ENCODE data around the gene CLNK.
A peak's percentile ranks its signal among the peaks of the same experiment; 100 is the strongest.

The CLNK gene

GRCh38 chr4:10611673-10612072, 72.9 kb downstream of the CLNK start:
- Mint-ChIP-seq H3K4me1 (ENCODE audit: low read depth in 2 of 2) (no peaks in the 10 kb centered on the region), H3K27me3 (peaks cover 0 to 9% of the 10 kb centered on the region in 2 donors), H3K36me3 (ENCODE audit: insufficient read depth) (no peaks in the 10 kb centered on the region), H3K9me3 (no peaks in the 10 kb centered on the region), H3K27ac (no peak overlapping the region), H3K4me3 (no peak overlapping the region)
- ATAC-seq (replicated peaks): no peak
- no peak for DNase-seq

- no peaks in the 10 kb centered on the region for H3K9me3 Mint-ChIP-seq
- no peaks in the 10 kb centered on the region for H3K27me3 Mint-ChIP-seq
- H3K4me1 Mint-ChIP-seq (ENCODE audit: low read depth in 2 of 2): no peaks in the 10 kb centered on the region
- DNase-seq: no peak
- no peak overlapping the region for H3K27ac Mint-ChIP-seq
- no peak overlapping the region for H3K4me3 Mint-ChIP-seq
- H3K36me3 Mint-ChIP-seq (ENCODE audit: insufficient read depth): no peaks in the 10 kb centered on the region
- no peak for ATAC-seq (replicated peaks)
Measured at GRCh38 chr4:10608501-10609219, 75.9 kb downstream of the CLNK start.

DNA sequence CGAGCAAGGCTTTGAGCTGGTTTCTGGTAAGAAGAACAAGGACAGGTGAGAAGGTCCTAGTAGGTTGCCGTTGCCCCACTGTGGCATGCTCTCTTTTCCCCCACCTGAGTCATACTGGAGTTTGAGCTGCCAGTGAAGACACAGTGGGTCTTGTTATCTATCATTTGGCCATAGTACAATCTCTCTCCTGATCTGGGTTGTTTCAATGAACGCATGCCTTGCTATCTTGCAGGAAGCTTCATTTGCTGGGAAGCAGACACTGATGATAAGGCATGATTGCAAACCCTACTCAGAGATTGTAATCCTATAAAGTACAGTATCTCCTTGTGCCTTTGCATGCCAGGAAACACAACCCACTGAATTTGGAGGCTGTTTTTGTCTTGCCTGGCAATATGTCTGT, 77.4 kb downstream of the CLNK start:
- Mint-ChIP-seq H3K9me3 (no peaks in the 10 kb centered on the region), H3K4me1 (ENCODE audit: low read depth in 2 of 2) (no peaks in the 10 kb centered on the region), H3K4me3 (no peak overlapping the region), H3K27ac (no peak overlapping the region), H3K36me3 (ENCODE audit: insufficient read depth) (no peaks in the 10 kb centered on the region), H3K27me3 (peaks cover 0 to 4% of the 10 kb centered on the region in 2 donors)
- ATAC-seq (replicated peaks) (no peak), DNase-seq (no peak)

- ATAC-seq (replicated peaks) (no peak), DNase-seq (no peak)
- Mint-ChIP-seq H3K4me1 (ENCODE audit: low read depth in 2 of 2) (no peaks in the 10 kb centered on the region), H3K27me3 (peaks cover 0 to 10% of the 10 kb centered on the region in 2 donors), H3K27ac (no peak overlapping the region), H3K9me3 (no peaks in the 10 kb centered on the region), H3K36me3 (ENCODE audit: insufficient read depth) (no peaks in the 10 kb centered on the region), H3K4me3 (no peak overlapping the region)
Measured at GRCh38 chr4:10606483-10607155, 77.9 kb downstream of the CLNK start.

DNA sequence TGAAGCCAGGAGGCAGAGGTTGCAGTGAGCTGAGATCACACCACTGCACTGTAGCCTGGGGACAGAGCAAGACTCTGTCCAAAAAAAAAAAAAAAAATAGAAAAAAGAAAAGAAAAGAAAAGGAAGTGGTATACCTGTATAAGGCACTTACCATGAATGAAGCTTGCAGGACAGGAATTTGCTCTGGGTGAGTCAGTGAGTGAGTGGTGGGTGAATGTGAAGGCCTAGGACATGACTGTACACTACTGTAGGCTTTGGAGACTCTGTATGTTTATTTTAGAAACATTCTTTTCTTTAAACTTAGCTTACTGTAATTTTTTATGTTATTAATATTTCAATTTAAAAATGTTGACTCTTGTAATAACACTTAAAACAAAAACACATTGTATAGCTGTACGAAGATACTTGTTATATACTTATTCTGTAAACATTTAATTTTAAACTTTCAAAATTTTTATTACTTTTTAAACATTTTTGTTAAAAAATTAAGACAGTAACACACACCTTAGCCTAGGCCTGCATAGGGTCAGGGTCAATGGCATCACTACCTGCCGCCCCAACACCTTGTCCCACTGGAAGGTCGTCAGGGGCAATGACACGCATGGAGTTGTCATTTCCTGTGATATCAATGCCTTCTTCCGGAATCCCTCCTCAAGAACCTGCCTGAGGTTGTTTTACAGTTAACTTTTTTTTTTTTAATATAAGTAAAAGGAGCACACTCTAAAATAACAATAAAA, 78.7 kb downstream of the CLNK start:
- Mint-ChIP-seq H3K4me1 (ENCODE audit: low read depth in 2 of 2) (no peaks in the 10 kb centered on the region), H3K36me3 (ENCODE audit: insufficient read depth) (no peaks in the 10 kb centered on the region), H3K9me3 (no peaks in the 10 kb centered on the region), H3K4me3 (no peak overlapping the region), H3K27me3 (peaks cover 0 to 10% of the 10 kb centered on the region in 2 donors), H3K27ac (no peak overlapping the region)
- DNase-seq (no peak), ATAC-seq (replicated peaks) (no peak)

- peaks cover 0 to 10% of the 10 kb centered on the region in 2 donors for H3K27me3 Mint-ChIP-seq
- H3K36me3 Mint-ChIP-seq (ENCODE audit: insufficient read depth): no peaks in the 10 kb centered on the region
- H3K27ac Mint-ChIP-seq: no peak overlapping the region
- no peak overlapping the region for H3K4me3 Mint-ChIP-seq
- H3K9me3 Mint-ChIP-seq: no peaks in the 10 kb centered on the region
- DNase-seq: no peak
- ATAC-seq (replicated peaks): no peak
- H3K4me1 Mint-ChIP-seq (ENCODE audit: low read depth in 2 of 2): no peaks in the 10 kb centered on the region
Measured at GRCh38 chr4:10605031-10605430, 79.5 kb downstream of the CLNK start.

DNA sequence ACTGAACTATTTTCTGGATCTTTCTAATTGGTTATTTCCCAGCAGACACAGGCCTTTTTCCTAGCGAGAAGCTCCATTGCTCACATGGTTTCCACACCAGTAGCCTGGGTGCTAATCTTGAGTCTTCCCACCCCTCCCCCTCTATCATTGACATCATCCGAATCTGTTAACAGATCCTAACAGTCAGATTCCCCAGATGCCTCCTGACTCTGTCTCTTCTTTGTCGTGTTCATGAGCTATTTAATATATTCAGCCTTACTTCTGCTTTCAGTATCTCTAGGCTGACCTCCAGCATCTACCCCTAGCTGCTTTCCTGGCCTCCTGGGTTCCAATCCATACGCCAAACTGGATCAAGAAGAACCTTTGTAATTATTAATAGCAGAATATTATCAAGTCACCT, 85.0 kb downstream of the CLNK start:
- H3K9me3 Mint-ChIP-seq: no peaks in the 10 kb centered on the region
- no peak overlapping the region for H3K4me3 Mint-ChIP-seq
- H3K27me3 Mint-ChIP-seq: peaks cover 0 to 17% of the 10 kb centered on the region in 2 donors
- H3K4me1 Mint-ChIP-seq (ENCODE audit: low read depth in 2 of 2): no peaks in the 10 kb centered on the region
- no peak for DNase-seq
- no peaks in the 10 kb centered on the region for H3K36me3 Mint-ChIP-seq (ENCODE audit: insufficient read depth)
- H3K27ac Mint-ChIP-seq: no peak overlapping the region
- ATAC-seq (replicated peaks): no peak

GRCh38 chr4:10598829-10599228, 85.7 kb downstream of the CLNK start:
- Mint-ChIP-seq H3K27me3 (peaks cover 0 to 17% of the 10 kb centered on the region in 2 donors), H3K9me3 (no peaks in the 10 kb centered on the region), H3K4me1 (ENCODE audit: low read depth in 2 of 2) (no peaks in the 10 kb centered on the region), H3K36me3 (ENCODE audit: insufficient read depth) (no peaks in the 10 kb centered on the region), H3K27ac (no peak overlapping the region), H3K4me3 (no peak overlapping the region)
- no peak for DNase-seq
- ATAC-seq (replicated peaks): no peak

DNA sequence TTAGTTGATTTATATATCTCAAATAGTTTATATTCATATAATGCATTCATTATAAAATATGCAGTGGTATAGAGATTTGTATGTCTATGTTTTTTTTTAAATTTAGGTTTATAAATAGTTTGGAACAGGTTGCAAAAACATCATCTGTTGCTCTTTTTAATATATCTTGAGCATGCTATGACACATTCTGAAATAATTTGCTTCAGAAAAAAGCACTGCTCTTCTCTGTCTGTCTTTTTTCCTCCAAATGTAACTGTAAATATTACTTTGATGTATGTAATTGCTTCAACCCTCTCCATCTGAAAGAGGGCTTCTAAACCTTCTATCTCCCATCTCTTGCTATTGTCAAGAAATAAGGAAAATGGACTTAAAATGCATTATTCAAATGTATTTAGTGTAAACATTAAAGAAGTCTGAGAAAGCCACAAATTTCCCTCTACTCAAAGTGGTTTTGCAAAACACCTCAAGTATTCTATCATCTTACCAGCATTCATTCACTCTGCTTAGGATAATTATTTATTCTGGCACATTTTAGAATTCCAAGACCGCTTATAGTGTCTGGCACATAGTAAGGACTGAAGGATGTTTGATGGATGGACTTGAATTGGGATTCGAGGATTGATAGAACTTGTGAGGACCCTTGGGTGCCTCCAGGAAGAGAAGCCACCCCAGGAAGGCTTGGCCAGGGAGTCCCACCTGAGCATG, 87.8 kb downstream of the CLNK start:
- Mint-ChIP-seq H3K27me3 (peaks cover 0 to 8% of the 10 kb centered on the region in 2 donors), H3K9me3 (no peaks in the 10 kb centered on the region), H3K27ac (no peak overlapping the region), H3K4me3 (no peak overlapping the region), H3K36me3 (ENCODE audit: insufficient read depth) (no peaks in the 10 kb centered on the region), H3K4me1 (ENCODE audit: low read depth in 2 of 2) (no peaks in the 10 kb centered on the region)
- DNase-seq: no peak
- no peak for ATAC-seq (replicated peaks)

DNA sequence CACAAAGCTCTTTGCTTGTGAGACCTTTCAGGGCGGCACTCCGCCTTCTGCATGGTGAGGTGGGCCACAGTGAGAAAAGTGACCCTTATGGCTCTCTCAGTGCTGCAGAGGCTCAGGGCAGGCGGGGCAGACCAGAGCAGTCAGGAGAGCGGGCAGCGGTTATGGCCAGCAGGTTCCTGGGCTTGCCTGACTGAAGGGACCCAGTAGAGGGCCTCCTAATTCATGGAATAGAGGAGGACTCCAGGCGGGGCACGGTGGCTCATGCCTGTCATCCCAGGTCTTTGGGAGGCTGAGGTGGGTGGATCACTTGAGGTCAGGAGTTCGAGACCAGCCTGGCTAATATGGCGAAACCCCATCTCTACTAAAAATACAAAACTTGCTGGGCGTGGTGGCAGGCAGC, 91.4 kb downstream of the CLNK start:
- Mint-ChIP-seq H3K4me1 (ENCODE audit: low read depth in 2 of 2) (peaks cover 21 to 22% of the 10 kb centered on the region in 2 donors), H3K9me3 (no peaks in the 10 kb centered on the region), H3K27ac (no peak overlapping the region), H3K27me3 (peaks cover 0 to 9% of the 10 kb centered on the region in 2 donors), H3K4me3 (no peak overlapping the region), H3K36me3 (ENCODE audit: insufficient read depth) (no peaks in the 10 kb centered on the region)
- ATAC-seq (replicated peaks): no peak
- no peak for DNase-seq

DNA sequence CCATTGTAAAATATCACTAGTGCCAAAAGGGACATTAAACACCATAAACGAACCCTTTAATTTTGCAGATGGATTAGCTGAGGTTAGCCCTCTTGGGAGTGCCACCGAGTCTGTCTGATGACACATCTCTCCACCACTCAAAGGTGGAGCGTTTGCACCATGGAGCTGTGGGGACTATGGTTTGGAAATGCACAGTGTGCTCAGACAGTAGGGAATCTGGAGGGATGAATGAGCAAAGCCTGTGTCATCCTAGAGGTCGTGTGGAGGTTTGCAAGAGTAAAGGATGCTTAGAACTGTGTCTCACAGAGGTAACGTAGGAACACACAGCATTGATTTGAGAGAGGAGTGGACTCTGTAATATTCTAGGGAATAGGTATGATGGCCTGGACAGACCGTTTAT, 93.7 kb downstream of the CLNK start:
- Mint-ChIP-seq H3K27ac (peak overlapping the region in 1 of 2 donors; percentile 33), H3K4me1 (ENCODE audit: low read depth in 2 of 2) (peaks cover 28 to 31% of the 10 kb centered on the region in 2 donors), H3K4me3 (no peak overlapping the region), H3K27me3 (peaks cover 0 to 9% of the 10 kb centered on the region in 2 donors), H3K9me3 (no peaks in the 10 kb centered on the region), H3K36me3 (ENCODE audit: insufficient read depth) (no peaks in the 10 kb centered on the region)
- DNase-seq: no peak
- ATAC-seq (replicated peaks): no peak

DNA sequence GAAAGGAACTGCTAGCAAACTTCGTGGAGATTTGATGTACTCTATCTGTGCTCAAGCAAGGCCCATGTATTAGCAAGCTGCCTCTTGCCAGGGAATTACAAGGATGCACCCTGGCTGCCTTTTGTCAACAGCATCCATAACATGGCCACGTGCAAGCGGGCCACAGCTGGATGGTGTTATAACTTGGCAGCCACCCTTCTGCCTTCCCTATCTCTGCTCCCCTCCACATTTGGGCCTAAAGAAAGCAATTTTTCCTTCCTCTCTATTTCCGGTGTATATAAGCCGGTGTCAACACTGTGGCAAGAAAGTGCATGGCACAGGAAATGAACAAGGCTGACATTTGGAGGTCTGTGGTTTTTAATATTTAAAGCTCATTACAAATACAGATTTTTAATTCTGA, 94.8 kb downstream of the CLNK start:
- H3K36me3 Mint-ChIP-seq (ENCODE audit: insufficient read depth): no peaks in the 10 kb centered on the region
- peaks cover 0 to 9% of the 10 kb centered on the region in 2 donors for H3K27me3 Mint-ChIP-seq
- H3K27ac Mint-ChIP-seq: peak overlapping the region; percentile 33 to 52
- H3K4me1 Mint-ChIP-seq (ENCODE audit: low read depth in 2 of 2): peaks cover 28 to 31% of the 10 kb centered on the region in 2 donors
- H3K9me3 Mint-ChIP-seq: no peaks in the 10 kb centered on the region
- ATAC-seq (replicated peaks) (peak; percentile 50), DNase-seq (no peak)
- peak overlapping the region; percentile 4 to 58 for H3K4me3 Mint-ChIP-seq

DNA sequence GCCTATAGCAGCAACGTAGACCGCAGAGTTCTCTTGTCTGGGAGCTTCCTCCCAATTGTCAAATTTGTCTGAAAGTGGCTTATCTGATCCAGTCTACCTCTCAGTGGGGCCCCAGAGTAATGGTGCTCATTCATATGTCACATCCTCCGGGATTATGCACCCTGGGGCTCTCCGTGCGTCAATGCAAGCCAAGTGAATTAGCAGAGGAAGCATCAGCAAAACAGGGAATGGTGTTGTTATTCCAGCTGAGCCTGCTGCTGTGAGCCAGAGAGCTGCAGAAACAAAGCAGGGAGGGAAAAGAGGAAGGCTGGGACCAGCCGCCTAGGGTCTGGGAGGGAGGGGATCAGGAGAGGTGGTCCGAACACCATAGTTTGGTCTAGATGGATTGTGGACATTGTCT, 95.2 kb downstream of the CLNK start:
- Mint-ChIP-seq H3K4me3 (peak overlapping the region in 1 of 2 donors; percentile 4), H3K9me3 (no peaks in the 10 kb centered on the region), H3K4me1 (ENCODE audit: low read depth in 2 of 2) (peaks cover 28 to 31% of the 10 kb centered on the region in 2 donors), H3K27ac (no peak overlapping the region), H3K36me3 (ENCODE audit: insufficient read depth) (no peaks in the 10 kb centered on the region), H3K27me3 (peaks cover 0 to 9% of the 10 kb centered on the region in 2 donors)
- ATAC-seq (replicated peaks) (no peak), DNase-seq (no peak)
